HG03520 (cell line): Measurements from ENCODE around the gene TMEM204.

Experiments used
- ATAC-seq: cut with Tn5 transposase; IDR thresholded peaks from one replicate; pipeline ENCODE4 v1.9.1; 2021; ENCODE audit warnings: mild to moderate bottlenecking, moderate library complexity; ENCODE audit not compliant: unreplicated experiment

Gene TMEM204

DNA sequence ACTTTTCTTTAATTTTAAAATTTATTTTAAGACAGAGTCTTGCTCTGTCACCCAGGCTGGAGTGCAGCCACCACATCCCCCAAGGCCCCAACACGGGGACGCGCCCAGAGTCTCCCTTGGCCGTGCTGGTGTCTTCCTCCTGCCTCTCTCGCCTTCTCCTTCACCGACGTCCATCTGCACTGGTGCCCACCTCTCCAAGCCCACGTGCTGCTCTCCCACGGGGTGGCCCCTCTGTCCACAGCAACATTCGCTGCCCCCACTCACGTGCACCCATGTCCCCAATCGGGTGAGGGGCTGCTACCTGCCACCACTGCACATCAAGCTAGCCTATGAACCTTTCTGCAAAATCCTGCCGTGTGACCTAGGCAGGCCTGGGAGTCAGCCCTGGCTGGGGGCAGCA, 3.1 kb downstream of the TMEM204 start:
- no peak for ATAC-seq

DNA sequence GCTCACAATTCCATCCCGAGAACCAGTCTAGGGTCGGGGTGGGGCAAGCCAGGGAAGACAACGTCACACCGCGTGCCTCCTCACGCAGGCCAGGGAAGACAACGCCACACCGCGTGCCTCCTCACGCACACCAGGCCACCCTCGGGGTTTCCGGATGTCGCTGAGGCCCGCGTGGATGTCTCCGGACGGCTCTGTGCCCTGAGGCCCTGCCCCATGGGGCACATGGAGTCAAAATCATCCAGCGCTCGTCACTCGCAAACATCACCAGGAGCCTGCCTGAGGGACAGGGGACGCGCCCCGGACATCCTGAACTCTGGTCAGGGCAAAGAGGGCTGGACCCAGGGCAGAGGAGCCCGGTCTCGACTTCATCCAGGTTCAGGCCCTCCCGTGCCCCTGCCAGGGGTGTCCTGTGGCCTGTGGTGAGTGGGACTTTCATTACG, 3.7 kb downstream of the TMEM204 start:
- ATAC-seq: no peak

DNA sequence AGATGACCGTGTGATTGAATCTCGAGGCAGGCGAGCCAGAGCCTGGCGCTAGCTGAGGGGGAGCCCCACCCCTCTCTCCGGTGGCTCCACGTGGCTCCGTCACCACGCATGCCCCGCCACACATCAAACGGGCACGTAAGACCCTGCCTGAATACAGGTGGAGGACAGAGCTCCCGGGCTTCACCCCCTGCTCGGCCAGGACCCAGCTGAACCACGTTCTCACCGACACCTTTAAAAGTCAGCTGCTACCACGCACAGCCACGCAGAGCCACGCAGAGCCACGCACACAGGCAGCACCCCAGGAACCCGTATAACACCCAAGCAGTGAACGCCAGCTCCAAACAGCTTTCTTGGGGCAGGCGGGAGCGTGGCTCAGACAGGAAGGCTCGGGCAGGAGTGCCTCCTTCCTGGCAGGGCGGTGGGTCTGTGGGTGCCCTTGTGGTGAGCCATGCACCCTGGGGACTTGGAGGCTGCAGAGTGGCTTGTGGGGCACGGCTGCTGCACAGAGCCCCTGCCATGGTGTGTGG, 4.4 kb downstream of the TMEM204 start:
- no peak for ATAC-seq

DNA sequence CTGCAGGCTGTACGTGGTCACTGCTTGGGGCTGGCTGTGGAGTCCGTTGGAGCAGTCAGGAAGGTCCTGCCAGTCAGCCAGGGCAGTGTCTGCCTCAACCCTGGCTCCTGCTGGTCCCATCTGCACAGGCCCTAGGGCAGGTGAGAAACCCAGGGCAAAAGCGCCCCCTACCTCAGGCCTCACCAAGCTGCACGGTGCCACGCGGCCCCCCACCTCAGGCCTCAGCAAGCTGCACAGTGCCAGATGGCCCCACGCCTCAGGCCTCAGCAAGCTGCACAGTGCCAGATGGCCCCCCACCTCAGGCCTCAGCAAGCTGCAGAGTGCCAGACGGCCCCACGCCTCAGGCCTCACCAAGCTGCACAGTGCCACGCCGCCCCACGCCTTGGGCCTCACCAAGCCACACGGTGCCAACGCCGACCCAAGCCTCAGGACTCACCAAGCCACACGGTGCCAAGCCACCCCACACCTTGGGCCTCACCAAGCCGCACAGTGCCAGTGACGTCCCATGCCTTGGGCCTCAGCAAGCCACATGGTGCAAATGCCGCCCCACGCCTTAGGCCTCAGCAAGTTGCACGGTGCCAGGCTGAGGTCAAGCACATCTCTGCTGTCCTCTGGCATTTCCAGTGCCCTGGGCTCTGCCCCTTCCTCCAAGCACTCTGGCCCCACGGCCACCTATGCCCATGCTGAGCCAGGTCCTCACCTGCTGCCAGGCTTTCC, 5.5 kb downstream of the TMEM204 start:
- ATAC-seq: no peak

DNA sequence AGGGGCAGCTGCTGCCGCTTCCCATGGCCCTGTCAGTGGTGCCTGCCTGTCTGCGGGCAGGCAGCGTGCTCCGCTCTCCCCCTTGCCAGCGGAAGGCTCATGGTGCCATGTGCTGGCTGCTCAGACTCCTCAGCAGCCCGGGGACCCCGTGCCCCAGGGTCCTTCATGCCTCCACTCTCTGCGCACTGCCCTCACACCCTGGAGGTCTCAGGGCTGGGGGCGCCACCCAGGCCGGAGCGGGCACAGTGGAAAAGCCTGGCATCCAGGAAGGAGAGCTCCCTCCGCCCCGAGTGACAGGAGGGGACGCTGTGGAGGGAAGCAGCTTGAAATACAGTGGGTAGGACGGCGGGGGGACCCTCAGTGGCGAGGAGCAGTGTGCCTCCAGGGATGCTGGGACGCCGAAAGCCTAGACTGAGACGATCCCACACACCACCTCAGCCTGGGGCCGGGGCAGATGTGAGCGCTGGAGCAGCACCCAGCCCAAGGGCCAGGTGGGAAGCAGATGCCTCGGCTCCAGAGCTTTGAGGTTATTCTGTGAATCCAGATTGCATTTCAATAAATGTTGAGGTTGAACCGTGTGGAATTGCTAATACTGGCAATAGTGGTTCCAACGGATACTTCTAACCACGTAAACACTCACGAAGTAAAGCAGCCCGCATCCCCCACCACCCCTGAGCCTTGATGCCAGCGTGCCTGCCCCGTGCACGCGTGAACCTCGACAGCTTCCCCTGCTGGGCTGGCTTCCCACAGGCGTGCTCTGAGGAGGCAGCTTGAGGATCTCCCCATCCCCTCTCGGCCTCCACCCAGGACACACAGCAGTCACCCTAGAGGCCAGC, 6.5 kb downstream of the TMEM204 start:
- no peak for ATAC-seq

DNA sequence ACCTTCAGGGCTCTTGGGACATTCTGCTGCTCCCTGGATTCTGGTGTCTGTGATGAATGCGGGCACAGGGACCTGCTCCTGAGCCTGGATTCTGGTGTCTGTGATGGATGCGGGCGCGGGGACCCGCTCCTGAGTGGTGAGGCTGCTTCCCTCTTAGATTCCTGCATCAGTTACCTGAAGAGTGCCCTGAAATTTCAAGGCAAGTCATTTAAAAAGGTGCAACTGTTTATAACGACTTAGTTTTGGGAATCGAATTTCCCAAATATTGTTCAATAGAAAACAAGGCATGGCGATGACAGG, 7.0 kb downstream of the TMEM204 start:
- ATAC-seq: no peak

DNA sequence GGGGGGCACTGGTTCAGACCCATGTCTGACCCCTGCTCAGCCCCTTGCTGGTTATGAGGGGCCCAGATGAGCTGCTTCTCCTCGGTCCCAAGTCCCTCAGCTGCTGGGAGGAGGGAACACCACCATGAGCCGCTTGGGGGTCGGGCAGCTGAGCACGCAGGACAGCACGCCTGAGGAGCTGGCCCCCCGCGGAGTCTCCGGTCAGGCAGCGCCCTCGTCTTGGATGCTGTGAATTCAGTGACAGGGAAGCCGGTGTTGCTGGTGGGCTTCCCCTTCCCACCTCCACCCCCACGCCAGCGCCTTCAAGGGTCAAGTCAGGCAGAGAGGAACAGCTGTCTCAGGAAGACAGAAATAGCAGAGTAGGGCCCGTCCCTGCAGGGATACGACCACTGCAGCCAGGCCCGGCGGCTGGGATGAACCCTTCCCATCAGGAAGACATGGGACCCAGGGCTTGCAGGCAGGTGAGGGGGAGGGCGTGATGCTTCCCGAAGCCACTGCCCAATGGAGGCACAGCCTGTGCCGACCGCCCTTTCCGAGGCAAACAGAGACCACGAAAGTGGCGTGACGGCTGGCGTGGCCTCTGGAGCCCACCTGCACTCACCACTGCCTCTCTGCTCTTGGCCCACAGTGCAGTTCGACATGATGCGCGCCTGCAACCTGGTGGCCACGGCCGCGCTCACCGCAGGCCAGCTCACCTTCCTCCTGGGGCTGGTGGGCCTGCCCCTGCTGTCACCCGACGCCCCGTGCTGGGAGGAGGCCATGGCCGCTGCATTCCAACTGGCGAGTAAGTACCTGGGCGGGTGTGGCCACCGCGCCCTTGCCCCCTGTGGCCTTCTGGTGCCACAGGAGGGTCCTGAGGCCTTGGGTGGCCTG, 8.1 kb downstream of the TMEM204 start:
- ATAC-seq: no peak

DNA sequence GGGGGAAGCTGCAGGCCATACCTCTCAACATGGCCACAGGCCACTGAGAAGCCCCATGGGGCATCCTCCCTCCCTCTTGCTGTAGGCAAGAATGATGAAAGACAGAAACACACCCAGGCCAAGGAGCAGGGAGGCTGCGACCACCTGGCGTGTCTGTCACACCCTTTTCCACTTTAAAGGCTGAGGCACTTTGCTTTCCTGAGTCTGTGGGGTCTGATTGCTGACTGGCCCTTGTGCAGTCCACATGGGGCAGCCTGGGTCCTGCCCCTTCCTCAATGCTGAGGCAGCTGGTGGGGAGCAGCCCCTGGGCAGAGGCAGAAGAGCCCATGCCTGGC, 8.7 kb downstream of the TMEM204 start:
- ATAC-seq: no peak

DNA sequence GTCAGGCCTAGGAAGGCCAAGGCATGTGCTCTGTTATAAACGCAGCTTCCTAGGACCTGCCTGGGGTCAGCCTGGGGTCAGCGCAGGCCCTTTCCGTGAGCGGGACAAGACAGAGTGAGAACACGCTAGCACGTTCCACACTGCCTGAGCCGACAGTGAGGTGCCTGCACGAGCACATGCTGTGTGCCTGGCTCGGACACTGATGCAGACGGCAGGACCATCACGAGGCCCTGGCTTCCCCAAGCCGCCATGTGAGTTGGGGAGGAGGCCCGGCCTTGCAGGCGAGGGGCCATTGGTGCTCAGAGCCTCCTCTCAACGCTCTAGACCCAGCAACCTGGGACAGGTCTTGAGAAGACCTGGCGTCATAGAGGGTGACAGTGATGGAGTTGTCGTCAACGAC, 9.1 kb downstream of the TMEM204 start:
- ATAC-seq: no peak

DNA sequence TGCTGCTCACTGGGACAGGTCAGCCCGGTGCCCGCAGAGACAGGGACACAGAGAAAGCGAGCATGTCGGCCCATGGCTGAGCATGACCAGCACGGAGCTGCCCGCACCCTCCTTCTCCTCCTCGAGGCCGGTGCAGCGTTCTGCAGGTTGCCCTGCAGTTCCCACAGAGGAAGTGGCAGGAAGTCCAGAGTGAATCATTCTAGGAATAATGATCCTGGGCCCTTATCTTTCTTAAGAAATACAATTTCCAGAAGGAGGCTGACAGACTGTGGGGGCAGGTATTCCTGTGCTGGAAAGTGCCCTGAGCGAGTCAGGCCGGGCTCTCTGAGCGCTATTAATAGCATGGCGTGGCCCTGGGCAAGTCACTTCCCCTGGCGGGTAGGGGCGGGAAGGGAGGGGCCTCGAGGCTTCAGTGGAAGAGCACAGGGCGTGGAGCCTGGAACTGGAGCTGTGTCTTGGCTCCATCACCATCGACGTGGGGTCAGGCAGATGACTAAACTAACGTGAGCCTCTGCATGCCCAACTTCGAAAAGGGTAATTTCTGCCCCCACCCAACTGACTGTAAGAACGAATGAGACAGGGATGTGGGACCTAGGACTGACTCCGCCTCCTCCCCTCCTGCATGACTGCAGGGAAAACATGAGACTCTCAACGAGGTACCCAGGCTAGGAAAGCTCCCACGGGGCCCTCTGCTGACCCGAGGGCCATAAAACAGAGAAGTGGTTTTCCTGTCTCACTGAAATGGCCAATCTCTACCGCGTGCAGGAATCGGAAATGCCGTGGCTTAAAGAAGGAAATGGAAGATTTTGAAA, 9.8 kb downstream of the TMEM204 start:
- no peak for ATAC-seq

DNA sequence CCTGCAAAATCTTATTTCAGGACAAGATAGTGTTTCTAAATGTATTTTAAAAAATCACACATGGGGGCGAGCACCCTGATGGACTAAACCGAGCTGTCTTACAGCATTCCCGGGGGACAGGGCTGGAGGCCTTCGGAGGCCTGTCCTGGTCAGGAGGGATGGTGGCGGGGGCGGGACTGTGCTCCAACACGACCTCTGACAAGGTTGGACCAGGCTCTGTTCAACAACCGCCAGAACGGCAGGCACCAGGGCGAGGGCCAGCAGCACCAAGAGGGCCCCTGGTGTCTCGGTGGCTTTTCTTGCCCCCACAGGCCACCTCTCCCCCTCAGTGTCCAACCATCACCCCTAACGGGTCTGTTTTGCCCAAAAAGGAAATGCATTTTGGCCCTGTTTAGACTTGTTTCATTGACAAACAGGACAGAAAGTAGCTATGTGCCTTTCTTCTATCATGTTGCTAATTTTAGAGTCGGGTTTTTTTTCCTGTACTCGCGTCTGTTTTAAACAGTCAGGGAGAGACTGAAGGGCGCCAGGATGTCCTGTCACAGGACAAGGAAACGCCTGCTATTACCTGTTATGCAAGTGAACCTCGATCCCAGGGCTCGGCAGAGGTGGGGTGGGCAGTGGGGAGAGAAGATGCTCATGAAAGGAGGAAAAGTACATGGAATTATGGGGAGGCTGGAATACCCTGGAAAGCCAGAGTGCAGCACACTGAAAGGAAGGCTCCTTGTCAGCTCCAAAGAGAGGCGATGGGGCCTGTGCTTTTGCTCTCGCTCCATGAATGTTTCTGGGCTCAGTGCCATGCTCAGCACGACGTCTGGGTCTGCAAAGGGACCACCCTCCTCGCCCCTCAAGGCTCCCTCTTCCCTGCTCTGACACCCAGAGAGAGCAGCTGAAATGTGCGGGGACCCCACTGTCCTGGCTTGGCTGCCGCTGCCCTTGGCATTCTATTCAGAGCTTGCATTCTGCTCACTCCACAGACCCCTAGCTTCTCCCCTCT, 11.9 kb downstream of the TMEM204 start:
- ATAC-seq: no peak

DNA sequence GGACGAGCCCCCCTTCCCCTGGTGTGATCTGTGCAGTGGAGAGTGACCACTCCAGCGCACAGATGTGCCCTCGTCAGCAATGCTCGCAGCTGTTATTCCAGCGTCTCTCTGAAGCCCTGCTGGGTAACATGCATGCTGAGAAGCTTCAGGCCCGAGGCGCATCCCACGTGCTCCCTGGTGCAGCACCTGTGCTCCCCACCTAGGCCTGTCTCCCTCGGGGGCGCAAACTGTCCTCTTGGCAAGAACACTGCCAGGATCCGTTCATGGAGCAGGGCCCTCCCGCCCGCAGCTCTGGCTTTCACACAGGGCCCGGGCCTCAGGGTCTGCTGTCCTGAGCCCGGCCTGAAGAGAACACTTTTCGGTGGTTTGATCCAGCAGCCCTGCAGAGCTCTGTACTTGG, 13.0 kb downstream of the TMEM204 start:
- no peak for ATAC-seq

DNA sequence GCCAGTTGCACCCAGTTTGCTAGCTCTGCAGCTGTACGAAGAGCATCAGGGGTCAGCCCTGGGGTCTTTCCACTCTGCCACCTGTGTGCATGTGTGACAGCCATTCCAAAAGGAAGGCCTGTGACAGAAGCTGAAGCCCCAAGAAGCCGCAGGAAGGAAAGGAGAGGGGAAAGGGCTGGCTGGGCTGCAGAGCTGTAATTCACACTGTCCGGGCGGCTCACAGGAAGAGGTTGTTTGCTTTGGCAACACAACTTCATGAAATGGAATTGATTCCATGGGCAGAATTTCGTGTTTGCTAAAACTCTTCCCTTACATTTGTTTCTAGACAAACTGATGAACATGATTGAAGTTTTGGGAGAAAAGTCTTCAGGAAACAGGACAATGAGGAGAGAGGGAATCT, 14.8 kb downstream of the TMEM204 start:
- ATAC-seq: no peak

DNA sequence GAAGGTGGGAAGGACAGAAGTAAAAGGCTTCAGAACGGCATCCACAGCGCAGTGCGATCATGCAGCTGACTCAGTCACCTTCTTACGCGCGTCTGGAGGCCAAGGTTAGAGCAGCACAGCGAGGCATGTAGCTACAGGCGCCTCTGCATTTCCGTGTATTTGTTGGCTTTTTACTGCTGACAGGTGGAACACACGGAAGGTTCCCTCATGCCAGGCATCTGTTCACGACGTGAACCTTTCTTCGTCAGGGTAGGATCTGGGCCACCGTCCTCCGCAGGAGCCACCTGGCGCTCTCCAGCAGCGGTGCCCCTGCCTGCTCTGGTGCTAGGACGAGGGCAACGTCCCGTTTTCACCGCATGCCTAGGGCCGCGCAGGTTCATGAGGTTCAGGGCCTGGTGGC, 15.3 kb downstream of the TMEM204 start:
- no peak for ATAC-seq

DNA sequence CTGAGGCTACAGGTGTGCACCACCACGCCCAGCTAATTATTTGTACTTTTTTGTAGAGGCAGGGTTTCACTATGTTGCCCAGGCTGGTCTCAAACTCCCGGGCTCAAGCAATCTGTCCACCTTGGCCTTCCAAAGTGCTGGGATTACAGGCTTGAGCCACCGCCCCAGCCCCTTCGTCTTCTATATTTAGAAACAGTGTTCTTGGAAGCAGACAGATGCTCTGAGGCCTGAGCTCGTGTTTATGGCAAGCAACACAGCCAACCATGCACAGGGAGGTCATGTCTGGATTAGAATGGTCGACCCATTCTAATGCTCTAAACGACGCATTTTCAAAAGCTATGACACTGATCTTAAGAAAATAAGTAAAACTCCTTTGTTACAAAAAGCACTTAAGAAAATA, 16.6 kb downstream of the TMEM204 start:
- no peak for ATAC-seq

DNA sequence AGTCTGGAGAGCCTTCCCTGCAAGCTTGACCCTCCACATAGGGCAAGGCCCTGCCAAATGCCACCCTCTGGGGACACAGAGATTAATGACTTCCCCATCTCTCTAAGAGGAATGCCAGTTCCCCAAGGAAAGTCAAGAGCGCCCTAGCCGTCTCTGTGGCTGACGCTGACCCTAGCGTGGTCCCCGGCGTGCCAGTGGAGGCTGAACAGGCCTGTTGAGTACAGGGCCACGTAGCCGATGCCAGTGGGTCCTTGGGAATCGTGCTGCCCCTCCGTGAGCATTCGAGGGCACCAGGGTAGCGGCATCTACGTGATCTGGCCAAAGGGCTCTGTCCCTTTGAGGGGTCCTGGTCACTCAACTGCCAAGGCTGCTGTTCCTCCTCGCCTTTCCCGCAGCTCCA, 17.2 kb downstream of the TMEM204 start:
- ATAC-seq: no peak

DNA sequence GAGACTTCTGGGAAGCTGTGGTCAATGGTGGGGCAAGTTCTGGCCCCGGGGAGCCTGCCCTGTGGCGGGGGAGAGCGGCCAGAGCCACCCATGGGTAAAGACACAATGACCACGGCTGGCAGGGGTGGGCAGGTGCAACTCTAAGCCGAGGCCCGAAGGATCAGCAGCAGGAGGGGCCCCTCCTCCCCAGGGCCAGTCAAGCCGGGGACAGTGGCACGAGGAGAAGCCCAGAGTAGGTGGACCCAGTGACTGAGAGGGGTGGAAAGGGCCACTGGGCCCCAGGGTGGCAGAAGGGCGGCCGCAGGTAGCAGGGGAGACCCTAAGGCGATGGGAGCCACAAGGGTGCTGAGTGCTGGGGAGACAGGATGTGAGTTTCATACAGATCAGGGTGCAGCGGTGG, 17.7 kb downstream of the TMEM204 start:
- no peak for ATAC-seq

DNA sequence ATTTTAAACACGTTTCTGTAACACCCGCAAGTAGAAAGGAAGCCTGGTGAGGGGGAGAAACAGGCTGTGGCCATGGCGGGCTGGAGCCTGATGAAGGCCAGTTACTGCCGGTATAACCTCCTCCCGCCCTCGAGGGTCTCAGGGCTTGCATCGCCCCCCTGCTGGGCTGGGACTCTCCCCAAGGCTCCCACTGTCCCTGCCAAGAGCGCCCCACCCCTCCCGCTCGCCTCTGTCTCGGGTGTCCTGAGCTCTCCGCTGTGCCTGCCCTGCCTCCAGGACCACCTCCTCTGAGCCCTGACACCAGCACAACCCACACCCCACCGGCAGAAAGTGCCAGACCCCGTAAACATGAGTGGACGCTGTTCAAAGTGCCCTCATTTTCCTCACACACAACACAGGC, 18.7 kb downstream of the TMEM204 start:
- no peak for ATAC-seq
